Spinal cord (tissue), 10 donors: ENCODE data around the gene MAP3K20. TPM values are rescaled to one million over a fixed set of nuclear protein-coding genes. Genes with fewer than 3 reads are reported as not detected.
A peak's percentile ranks its signal among the peaks of the same experiment; 100 is the strongest.

Source experiments
- DNase-seq, 6 donors: peaks; one replicate each; pipeline versions ENCODE4 v3.0.0 to v3.0.0-alpha.2; 2013 to 2015; ENCODE audit warnings: low spot score in 6 of 6, low read depth in 4 of 6
- H3K27ac ChIP-seq: one replicate; pipeline ENCODE4 v1.5.1; 2013; ENCODE audit warnings: low read depth, low read length, control low read depth
- H3K27me3 ChIP-seq: one replicate; pipeline ENCODE4 v1.6.1; 2013; ENCODE audit warnings: low read length; ENCODE audit not compliant: control insufficient read depth, insufficient read depth
- H3K36me3 ChIP-seq: one replicate; pipeline ENCODE4 v1.6.1; 2013; ENCODE audit warnings: low read length; ENCODE audit not compliant: control insufficient read depth, insufficient read depth
- H3K4me1 ChIP-seq: one replicate; pipeline ENCODE4 v1.6.1; 2013; ENCODE audit warnings: low read length; ENCODE audit not compliant: control insufficient read depth, insufficient read depth
- H3K4me3 ChIP-seq: one replicate; pipeline ENCODE4 v1.5.1; 2013; ENCODE audit warnings: low read depth, low read length, control low read depth
- H3K9me3 ChIP-seq: one replicate; pipeline ENCODE4 v1.6.1; 2013; ENCODE audit warnings: low read length; ENCODE audit not compliant: control insufficient read depth, insufficient read depth
- WGBS: methylation state at CpG from one replicate; pipeline ENCODE4 v1.1.5; 2013; ENCODE audit warnings: missing lambda C conversion rate; ENCODE audit not compliant: insufficient coverage; 5-methylcytosine and 5-hydroxymethylcytosine counted together
- polyA plus RNA-seq, 2 donors: library from polyadenylated mRNA; unstranded; fragments of 120-200 nt; gene quantifications; one replicate each; pipeline ENCODE4 v1.2.1, GENCODE V29; 2013; ENCODE audit not compliant: insufficient read length in 2 of 2
- total RNA-seq, 2 donors: library from RNA; depleted of rRNA in 1 of 2; stranded (reverse); fragments of 120-200 nt in 1 of 2; fragments of >200 nt in 1 of 2; gene quantifications; one replicate each; pipeline versions ENCODE4 v1.2.3 to v1.2.4, GENCODE V29; 2013 to 2014
- donor health status: healthy.

Gene MAP3K20
- total and polyA plus RNA-seq, 4 donors, result 8.0 to 26.8 (median 16.6) TPM

DNA sequence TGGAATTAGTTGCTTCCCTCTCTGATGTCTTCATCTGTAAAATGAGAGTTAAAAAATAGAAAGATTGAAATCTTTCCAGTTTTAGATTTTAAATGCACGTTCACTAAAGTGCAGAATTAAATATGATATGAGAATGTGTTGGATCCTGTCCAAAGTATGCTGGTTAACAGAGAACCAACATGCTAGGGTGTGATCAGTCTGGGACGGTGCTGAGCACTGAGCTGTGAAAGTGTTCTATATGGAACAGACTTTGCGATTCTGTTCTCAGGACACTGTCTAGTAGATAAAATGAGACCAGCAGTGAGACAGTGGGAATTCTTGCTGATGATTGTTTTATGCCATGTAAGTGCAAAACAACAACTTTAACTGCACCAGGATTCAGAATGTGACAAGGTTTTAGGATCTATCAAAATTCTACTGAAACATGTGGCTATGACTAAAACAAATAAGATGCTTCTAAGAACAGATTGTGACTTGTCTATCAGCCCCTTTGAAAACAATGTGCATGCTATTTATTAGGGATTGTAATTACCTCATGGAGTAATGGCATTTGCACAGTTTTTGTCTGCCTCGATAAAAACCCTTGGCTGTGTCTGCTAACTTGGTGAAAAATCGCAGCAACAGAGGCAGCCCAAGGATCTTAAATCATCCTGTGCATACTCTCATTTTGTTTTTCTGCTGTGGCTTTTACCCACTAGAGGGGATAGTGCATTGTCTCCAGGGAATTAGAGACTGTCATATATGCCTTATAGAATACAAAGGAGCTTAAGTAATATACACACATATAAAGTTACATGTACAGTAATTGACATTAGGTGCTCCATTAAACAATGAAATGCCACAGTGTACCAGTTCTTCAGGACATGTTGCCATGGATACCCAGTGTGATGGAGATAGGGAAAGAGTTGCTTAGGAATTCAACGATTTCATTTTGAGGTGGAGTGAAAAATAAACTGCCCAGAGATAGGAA lies 55.1 kb downstream of the MAP3K20 start:
- WGBS, result 25% methylated on average over 2 of the region's 6 CpGs

DNA sequence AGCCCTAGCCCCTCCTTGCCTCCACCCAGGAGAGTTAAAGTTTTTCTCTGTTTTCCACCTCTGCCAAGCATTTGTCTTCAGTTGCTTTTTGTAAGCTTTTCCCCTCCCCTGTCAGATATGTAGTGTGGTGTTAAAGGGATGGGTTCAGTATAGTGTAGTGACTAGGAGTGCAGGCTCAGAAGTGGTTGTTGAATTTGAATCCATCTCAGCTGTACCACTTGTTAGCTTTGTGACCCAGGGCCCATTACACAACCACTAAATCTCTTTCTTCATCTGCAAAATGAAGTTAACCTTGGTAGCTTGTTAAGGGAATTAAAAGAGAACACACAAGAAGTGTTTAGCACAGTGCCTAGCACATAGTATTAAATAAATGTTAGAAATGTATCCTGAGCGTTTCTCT lies 56.9 kb downstream of the MAP3K20 start:
- no peaks in the 10 kb centered on the region for H3K4me1 ChIP-seq
- H3K9me3 ChIP-seq, result no peaks in the 10 kb centered on the region
- H3K27me3 ChIP-seq, result no peaks in the 10 kb centered on the region
- DNase-seq, result no peak
- no peak overlapping the region for H3K4me3 ChIP-seq
- H3K36me3 ChIP-seq, result no peaks in the 10 kb centered on the region
- no peak overlapping the region for H3K27ac ChIP-seq
- no CpG with 5 or more reads among the region's 1 CpG for WGBS

More for the DNA sequence above, 55.1 kb downstream of the MAP3K20 start:
- H3K9me3 ChIP-seq, result no peaks in the 10 kb centered on the region
- H3K27me3 ChIP-seq, result no peaks in the 10 kb centered on the region
- no peak overlapping the region for H3K4me3 ChIP-seq
- H3K27ac ChIP-seq, result no peak overlapping the region
- H3K36me3 ChIP-seq, result no peaks in the 10 kb centered on the region
- peak; percentile 15 to 92 (median 40) for DNase-seq
- H3K4me1 ChIP-seq, result no peaks in the 10 kb centered on the region

DNA sequence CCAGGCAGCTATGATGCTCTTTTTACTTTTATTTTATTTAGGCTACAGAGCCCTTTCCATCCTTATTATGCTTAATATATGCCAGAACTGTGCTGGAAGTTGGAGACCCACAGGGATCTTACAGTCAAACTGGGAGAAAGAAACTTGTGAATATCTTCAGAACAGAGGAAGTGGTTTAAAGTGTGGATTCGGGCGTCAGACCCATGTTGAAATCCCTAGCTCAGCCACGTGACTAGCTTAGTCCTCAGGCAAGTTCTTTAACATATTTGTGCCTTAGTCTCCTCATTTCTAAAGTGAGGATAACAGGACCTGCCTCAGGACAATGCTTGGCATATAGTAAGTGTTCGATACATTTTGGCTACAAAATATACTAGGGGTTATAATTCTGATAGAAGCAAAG lies 59.1 kb downstream of the MAP3K20 start:
- Histone ChIP-seq H3K4me1 (no peaks in the 10 kb centered on the region), H3K27me3 (no peaks in the 10 kb centered on the region), H3K4me3 (no peak overlapping the region), H3K9me3 (no peaks in the 10 kb centered on the region), H3K36me3 (no peaks in the 10 kb centered on the region), H3K27ac (no peak overlapping the region)
- no peak for DNase-seq
- 40% methylated on average over 1 of the region's 4 CpGs for WGBS

DNA sequence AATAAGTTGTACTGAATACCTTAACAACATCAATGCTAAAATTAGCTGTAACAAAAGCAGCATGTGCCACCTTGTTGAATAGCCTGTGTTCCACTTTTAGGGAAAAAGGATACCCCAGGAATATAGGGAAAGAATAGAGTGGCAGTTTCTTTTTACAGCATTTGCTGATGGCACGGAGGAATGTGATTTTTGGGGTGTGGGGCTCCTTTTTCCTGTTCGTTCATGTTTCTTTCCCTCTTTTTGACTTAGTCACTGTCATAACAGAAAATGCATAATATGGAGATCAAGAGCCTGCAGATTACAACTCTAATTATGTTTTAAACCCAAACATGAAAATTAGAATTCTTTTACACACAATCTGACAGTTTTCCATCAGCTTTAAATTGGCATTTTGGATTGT lies 60.4 kb downstream of the MAP3K20 start:
- H3K36me3 ChIP-seq, result no peaks in the 10 kb centered on the region
- WGBS, result no CpG with 5 or more reads among the region's 2 CpGs
- DNase-seq, result no peak
- H3K4me1 ChIP-seq, result no peaks in the 10 kb centered on the region
- H3K4me3 ChIP-seq, result no peak overlapping the region
- no peaks in the 10 kb centered on the region for H3K27me3 ChIP-seq
- H3K27ac ChIP-seq, result no peak overlapping the region
- no peaks in the 10 kb centered on the region for H3K9me3 ChIP-seq

DNA sequence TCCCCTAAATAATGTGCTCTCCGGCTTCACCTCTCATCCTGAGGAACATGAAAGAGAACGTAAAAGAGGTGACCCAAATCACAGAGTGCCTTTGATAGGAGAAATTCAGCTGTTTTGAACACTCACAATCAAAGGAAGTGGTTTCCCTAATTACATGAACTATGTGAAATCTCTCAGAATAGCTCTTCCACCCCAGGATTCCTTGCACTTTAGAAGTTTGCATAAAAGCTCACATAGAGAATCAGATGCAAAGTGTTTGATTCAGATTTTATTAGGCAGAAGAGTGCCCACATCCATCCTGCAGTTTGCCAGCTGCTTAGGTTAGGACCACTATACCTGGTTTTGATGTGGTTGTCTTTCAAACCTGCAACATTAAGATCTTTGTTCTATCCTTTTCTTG lies 61.0 kb downstream of the MAP3K20 start:
- WGBS, result 80% methylated on average over 1 of the region's 2 CpGs
- Histone ChIP-seq H3K9me3 (no peaks in the 10 kb centered on the region), H3K27me3 (no peaks in the 10 kb centered on the region), H3K27ac (no peak overlapping the region), H3K36me3 (no peaks in the 10 kb centered on the region), H3K4me1 (no peaks in the 10 kb centered on the region), H3K4me3 (no peak overlapping the region)
- DNase-seq, result peak in 1 of 6 donors; percentile 30

DNA sequence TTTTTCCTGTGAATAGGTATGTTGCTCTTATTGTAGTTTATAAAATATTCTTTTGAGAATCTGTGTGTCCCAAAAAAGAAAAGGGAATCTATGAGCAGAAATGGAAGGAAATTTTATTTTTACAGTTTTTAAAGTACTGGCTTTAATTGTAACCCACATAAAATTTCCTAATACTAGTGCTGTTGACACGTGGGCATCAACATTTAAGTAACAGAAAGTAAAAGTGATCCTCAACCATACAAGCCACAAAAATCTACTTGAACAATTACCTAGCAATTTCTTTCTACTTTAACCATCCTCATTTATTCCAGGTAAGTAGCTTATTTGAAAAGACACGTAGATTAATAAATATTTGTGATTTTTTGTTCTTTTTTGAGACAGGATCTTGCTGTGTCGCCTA lies 62.0 kb downstream of the MAP3K20 start:
- H3K27ac ChIP-seq, result no peak overlapping the region
- no peak overlapping the region for H3K4me3 ChIP-seq
- 93% methylated on average over 3 of the region's 3 CpGs for WGBS
- H3K4me1 ChIP-seq, result no peaks in the 10 kb centered on the region
- no peaks in the 10 kb centered on the region for H3K36me3 ChIP-seq
- no peaks in the 10 kb centered on the region for H3K9me3 ChIP-seq
- H3K27me3 ChIP-seq, result no peaks in the 10 kb centered on the region
- DNase-seq, result no peak

DNA sequence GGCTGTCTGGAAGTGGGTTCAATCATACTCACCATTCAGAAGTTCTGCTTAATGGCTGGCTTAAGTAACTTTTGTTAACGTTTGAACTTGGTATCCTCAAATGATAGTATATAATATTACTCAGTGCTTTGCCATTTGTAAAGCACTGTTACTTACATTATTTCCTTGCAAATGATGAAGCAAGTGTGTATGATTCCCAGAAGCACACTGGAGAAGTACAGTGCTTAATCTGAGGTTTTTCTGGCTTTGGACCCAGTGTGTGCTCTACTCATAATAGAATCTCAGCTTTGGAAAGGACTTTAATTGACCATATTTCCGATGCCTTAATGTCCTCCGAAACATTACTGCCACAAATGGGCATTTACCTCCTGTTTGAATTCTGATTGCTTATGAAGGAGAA lies 63.3 kb downstream of the MAP3K20 start:
- H3K36me3 ChIP-seq, result no peaks in the 10 kb centered on the region
- H3K4me1 ChIP-seq, result no peaks in the 10 kb centered on the region
- no peak overlapping the region for H3K4me3 ChIP-seq
- DNase-seq, result no peak
- WGBS, result 100% methylated on average over 1 of the region's 3 CpGs
- H3K27me3 ChIP-seq, result no peaks in the 10 kb centered on the region
- H3K27ac ChIP-seq, result no peak overlapping the region
- no peaks in the 10 kb centered on the region for H3K9me3 ChIP-seq

DNA sequence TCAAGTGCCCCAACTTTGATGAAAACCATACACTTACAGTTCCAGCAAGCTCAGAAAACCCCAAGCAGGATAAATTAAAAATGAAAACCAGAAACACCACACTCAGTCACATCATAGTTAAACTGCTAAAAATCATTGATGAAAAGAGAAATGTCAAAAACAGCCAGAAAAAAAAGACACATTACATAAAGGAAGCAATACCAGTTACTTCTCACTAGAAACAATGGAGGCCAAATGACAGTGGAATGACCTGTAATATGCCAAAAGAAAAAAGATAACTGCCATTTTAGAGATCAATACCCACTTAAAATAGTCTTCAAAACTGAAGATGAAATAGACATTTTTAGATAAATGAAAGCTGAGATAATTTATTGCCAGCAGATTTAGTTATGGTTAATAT lies 66.0 kb downstream of the MAP3K20 start:
- no peaks in the 10 kb centered on the region for H3K36me3 ChIP-seq
- no peak for DNase-seq
- no peak overlapping the region for H3K27ac ChIP-seq
- H3K9me3 ChIP-seq, result no peaks in the 10 kb centered on the region
- H3K4me1 ChIP-seq, result no peaks in the 10 kb centered on the region
- no peak overlapping the region for H3K4me3 ChIP-seq
- H3K27me3 ChIP-seq, result no peaks in the 10 kb centered on the region

DNA sequence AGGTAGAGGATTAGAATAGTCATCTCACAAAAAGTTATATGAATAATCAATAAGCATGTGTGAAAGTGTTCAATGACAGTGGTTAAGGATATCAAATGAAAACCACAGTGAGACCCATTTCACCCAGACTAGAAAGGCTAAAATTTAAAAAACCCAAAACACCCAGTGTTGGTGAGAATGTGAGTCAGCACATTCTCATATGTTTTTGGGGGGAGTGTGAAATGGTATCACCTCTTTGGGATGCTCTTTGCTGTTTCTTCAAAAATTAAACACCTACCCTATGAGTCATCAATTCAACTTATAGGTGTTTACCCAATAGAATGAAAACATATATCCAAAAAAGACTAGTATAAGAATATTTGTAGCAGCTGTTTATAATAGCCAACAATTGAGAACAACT lies 69.8 kb downstream of the MAP3K20 start:
- Histone ChIP-seq H3K9me3 (no peaks in the 10 kb centered on the region), H3K4me1 (no peaks in the 10 kb centered on the region), H3K36me3 (no peaks in the 10 kb centered on the region), H3K27me3 (no peaks in the 10 kb centered on the region), H3K4me3 (no peak overlapping the region), H3K27ac (no peak overlapping the region)
- DNase-seq, result no peak

DNA sequence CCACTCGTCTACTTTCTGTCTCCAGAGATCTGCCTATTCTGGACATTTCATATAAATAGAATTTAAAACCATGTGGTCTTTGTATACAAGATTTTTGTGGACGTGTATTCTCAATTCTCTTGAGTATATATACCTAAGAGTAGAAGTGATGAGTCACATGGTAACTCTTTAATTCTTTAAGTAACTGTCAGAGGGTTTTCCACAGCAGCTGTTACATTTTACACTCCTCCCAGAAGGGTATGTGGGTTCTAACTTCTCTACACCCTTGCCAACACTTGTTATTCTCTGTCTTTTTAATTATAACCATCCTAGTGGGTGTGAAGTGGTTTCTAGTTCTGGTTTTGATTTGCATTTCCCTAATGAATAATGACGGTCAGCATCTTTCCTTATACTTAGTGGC lies 70.9 kb downstream of the MAP3K20 start:
- H3K36me3 ChIP-seq, result no peaks in the 10 kb centered on the region
- no peak for DNase-seq
- no peaks in the 10 kb centered on the region for H3K4me1 ChIP-seq
- H3K27me3 ChIP-seq, result no peaks in the 10 kb centered on the region
- no peak overlapping the region for H3K4me3 ChIP-seq
- WGBS, result no CpG with 5 or more reads among the region's 3 CpGs
- no peaks in the 10 kb centered on the region for H3K9me3 ChIP-seq
- no peak overlapping the region for H3K27ac ChIP-seq
